Effector CD8-positive, alpha-beta T cell (primary cell): ENCODE results near the gene HTR2B.
"Not testable (repeated sequence)": the region's sequence is repeated elsewhere in the genome, so short reads cannot be mapped to it uniquely, and the experiment has no call there.

ENCODE experiments used
- DNase-seq: peaks from one replicate; lab custom pipeline; 2025; lab: John Stamatoyannopoulos, UW
- total RNA-seq, 4 experiments: gene quantifications; one replicate each; lab custom pipeline; 2026; lab: John Stamatoyannopoulos, UW

The HTR2B gene
- 0 to 1.2 (median 0) reads per million in 4 experiments for total RNA-seq

DNA sequence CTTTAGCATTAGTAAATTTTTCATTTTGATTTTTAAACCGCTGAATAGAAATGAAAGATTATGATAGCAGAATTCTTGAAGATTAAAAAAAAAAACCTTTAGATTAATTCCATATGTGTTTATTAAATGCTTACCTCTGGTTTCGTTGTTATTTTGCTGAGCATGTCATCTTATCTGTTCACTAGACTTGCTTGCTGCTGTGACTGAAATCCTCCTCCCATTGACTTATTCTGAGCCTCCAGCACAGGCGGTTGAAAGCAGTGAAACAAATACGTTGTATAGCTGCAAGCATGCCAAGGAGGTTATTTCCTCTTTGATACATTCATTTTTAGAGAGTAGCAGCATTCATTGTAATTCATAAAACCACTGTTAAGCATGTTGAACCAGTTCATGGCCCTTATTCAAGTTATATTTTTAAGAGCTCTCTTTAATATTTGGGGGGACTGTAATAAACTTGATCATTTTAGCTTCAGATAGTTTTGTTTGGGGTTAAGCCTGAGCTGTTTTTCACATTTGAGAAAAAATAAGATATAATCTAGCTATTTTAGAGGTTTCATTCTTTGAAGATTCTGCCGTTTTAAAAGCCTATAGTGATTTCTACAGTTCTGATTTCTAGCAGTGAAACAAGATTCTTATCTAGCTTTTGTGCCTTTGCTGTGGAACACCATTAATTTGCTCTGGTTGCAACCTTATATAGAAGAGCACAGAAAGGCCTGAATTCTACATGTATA is at the start of gene HTR2B:
TSS of gene HTR2B (minus strand) at position 205 of the 731 bp plus-strand sequence. CDS start 1,278 bp downstream, outside the sequence.
- no peak for DNase-seq

DNA sequence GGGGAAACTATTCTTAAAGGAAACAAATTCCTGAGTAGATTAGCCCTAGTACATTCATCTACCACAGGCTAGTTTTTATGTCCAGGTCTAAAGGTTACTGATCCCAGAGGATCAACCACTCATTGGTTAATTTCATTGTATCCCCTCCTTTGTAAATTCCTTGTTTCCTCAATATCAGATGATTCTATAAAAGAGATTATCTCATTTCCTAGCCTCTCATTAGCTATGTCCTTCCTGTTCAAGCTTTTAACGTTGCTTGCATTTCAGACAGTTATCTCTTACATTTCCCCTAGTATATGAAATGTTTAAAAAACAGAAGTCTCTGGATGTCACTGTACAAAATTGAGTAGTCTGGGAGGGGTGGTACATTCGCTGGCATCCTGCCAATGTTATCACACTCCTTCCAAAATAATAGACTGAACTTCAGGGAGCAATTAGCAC is 49.4 kb upstream of the HTR2B start:
- DNase-seq, result no peak

DNA sequence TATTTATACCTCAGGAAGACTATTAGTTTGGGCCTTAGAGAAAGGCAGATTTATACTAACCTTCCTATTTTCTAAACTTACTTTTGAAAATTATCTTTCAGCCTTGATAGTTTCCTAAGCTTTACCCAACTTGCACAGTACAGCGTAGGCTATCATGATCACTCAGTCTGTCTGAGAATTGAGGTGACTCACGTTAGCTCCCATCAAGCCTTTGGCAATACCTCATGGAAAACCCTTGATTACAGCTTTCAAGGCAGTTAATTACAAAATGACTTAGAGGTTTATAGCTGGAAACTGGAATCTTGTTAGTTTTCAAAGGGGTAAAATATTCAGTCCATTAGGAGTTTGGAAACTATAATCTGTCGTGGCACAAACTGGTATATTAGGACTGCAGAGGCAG is 47.2 kb upstream of the HTR2B start:
- no peak for DNase-seq

DNA sequence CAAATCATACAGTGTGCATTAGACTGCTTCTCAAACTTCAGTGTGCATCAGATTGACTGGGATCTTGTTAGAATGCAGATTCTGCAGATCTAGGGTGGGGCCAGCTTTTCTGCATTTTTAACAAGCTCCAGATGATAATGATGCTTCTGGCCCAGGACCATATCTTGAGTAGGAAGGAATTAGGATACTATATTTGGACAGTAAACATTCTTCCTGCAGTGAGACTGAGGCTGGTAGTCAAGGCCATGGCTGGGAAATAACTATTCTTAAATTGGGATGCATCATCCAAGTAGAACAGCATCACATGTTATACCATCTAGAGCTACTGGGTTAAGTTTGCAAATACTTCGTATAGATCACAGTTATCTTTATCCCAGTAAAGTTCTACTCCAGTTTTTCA is 45.2 kb upstream of the HTR2B start:
- no peak for DNase-seq

DNA sequence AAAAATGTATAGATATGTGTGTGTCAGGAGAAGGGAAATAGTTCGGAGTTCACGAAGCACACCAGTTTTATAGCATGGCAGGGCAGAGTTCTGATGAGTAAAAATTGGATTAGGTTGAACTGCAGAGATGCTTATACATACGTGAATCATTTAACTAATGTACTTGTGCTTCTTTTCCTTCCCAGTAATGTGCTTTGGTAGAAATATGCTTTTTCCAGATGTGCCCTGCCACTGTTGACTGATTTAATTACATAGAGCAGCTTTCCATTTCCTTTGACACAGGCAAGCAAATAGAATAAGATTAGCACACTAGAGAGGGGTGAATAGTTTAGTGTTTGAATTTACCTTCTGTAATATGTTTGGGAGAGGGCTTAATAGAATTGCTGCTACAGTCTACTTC is 44.6 kb upstream of the HTR2B start:
- DNase-seq, result no peak

DNA sequence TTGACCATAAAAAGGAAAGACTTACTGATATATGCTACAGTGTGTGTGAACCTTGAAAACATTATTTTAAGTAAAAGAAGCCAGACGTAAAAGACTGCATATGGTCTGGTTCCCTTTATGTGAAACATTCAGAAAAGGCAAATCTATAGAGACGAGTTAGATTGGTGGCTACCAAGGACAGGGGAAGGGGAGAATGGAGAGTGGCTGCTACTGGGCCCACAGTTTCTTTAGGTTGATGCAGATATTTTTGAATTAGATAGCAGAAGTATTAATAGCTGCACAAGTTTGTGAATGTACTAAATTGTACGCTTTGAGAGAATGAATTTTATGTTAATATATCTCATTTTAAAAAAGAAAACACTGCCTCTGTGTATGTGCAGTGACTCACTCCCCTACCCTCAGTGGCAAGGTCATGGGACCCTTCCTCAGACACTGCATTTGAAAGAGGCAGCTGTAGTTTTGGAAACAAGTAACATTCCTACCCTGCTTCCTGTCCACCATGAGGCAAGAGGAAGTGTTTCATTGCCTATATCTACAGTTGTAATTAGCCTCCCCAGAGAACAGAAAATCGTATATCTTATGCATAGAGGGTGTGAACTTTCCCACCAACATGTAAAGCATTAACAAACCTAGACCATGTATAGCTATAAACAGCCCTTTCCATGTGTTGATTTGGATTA is 43.8 kb upstream of the HTR2B start:
- DNase-seq, result no peak

DNA sequence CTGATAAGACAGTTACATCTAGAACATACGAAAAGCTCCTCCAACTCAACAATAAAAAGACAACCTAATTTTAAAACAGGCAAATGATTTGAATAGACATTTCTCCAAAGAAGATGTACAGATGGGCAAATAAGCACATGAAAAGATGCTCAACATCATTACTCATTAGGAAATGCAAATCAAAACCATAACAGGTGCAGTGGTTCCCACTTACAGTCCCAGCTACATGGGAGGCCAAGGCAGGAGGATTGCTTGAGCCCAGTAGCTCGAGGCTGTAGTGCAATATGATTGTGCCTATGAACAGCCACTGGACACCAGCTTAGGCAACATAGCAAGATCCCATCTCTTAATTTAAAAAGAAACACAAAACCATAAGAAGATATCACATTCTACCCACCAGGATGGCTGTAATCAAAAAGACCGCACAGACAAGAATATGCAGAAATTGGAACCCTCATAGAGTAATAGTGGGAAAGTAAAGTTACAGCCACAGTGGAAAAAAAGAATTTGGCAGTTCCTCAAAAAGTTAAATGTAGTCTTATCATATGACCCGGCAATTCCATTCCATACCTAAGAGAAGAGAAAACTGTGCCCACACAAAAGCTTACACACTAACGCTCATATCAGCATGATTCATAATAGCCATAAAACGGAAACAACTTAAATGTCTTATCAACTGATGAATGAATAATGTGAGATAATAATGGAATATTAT is 43.1 kb upstream of the HTR2B start:
- no peak for DNase-seq

DNA sequence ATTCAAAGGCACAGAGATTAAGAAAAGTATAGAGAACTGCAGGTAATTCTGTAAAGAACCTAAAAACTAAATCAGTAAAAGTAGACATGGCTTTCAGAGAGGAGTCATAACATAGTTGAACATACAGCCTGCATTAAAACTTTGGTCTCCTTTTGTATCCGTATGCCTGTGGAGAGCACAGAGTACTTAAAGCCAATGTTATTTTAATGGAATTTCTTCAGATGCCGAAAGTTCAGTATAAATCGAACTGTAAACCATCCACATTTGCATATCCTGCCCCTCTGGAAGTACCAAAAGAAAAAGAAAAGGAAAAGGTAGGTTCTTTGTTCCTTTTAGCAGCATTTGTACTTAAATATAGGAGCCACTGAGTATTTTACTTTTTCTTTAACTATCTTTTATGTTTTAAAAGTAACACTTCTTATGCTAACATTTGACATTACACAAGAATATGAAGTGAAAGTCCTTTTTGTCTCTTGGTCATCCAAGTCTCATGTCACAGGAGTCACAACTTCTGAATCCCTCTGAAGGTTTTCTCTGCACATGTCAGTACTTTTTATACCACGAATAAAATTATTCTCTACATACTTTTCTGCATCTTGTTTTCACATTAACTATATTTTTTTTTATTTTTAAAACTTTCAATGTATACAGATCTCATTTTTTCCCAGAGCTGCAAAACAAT is 38.7 kb upstream of the HTR2B start:
- no peak for DNase-seq

DNA sequence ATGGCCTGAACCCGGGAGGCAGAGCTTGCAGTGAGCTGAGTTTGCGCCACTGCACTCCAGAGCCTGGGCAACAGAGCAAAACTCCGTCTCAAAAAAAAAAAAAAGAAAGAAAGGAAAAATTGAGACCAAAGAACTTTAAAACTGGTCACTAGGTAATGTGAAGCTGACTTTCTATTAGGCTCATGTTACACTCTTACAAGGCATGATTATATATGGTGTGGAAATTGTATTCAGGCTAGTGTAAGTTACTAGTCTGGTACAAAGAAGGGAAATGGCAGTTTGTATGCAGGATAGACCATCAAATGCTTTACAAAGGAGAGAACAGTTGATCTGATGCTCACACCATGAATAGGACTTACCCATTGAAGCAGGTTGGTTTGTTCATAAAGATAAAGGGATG is 38.2 kb upstream of the HTR2B start:
- no peak for DNase-seq

DNA sequence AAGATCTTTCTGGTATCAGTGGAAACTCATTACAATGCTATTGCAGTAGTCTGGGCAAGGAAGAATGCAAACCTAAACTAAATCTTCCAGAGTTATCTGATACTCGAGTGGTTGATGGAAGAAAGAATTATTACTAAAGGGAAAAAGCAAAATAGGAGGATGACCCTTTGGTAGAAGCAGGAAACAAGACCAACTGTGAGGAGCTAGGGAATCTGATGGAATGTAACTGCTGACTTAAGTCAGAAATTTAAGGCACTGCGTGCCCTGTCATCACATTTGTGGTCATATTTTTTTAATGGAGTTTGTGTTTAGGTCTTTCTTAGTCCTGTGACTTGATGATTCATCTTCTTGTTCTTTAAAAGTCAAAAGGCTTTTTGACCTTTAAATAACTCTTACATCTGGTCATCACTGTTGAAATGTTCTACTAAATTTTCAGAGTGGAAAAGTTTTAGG is 37.1 kb upstream of the HTR2B start:
- no peak for DNase-seq

DNA sequence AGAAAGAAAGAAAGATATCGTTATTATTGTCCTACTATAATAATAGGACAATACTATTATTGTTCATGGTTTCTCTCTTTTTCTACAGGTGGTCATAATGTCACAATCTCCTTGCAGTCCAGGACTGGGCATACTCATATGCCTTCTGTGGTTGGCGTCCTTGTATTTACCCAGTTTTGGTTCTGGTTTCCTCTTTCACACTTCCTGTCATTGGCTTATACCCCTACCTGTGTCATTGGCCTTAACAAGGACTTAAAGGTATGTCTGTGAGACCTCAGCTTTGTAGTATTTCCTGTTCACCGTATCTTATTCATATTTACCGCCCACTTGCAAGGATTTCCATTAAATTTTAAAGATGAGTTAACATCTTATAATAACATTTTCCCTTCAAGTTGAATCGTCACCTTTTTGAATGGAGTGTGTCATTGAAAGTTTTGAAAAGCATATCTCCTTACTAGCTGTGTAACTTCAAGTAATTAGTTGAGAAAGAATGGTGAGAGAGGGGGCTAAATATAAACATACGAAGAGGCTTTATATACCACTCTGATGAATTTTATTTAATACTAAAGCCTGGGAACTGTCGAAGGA is 36.5 kb upstream of the HTR2B start:
- DNase-seq, result no peak

DNA sequence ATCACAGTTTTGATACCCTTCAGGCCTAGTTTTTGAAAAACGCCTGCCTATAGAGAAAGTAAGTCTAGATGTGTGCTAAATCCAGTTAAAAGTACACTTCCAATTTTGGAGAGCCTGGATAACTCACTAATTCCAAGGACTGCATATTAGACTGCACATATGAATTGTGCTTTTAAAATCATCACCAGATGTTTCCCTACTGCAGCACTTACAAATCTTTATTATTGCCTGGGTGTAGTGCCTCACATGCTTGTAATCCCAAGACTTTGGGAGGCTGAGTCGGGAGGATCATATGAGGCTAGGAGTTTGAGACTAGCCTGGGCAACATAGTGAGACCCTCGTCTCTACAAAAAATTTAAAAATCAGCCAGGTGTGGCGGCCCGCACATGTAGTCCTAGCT is 35.9 kb upstream of the HTR2B start:
- DNase-seq, result no peak

DNA sequence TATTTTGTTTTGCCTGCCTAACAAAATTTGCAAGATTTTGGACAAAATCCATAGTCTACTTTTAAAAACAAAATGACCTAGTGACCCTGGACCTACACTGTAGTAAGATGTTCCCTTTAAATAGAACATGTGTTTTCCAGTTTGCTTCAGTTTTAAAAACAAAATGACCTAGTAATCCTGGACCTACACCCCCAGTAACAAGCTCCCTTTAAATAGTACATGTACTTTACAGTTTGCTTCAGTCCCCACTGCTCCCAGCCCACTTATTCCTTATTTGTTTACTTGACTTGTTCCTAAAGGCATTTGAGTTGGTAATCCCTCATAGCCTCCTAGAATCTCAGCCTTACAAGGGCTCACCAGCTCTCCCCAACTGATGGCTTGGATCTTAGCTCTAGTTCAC is 34.5 kb upstream of the HTR2B start:
- no peak for DNase-seq

DNA sequence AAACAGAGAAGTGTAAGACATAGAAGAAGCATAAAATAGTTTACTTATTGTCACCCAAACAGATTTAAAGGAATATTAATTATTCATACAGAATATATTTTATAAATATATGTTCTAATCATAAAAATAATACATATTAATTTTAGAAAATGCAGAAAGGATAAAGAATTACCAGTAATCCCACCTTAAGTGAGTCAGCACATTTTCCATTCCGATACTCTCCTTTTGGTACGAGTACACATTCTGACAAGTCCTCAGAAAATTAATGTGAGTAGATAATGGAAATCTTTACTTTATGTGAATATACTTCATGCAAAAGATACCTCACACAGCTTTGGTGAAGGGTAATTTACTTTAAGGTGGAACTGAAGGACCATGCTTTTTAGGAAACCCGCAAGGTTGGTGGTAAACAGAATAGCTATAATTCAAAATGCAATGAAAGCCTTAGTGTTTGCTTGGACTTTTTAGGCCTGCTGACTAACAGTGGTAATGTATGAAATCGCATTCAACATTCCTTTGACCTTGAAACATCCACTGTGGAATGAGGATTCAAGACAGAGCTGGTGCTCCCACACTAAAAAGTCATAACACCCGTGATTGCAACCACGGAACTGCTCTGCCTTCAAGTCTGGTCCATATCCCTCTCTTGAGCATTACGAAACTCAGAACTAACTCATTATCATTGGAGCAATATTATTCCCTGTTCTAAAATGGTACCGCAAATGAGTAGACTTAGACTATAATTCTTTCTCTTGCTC is 28.1 kb upstream of the HTR2B start:
- DNase-seq, result no peak

DNA sequence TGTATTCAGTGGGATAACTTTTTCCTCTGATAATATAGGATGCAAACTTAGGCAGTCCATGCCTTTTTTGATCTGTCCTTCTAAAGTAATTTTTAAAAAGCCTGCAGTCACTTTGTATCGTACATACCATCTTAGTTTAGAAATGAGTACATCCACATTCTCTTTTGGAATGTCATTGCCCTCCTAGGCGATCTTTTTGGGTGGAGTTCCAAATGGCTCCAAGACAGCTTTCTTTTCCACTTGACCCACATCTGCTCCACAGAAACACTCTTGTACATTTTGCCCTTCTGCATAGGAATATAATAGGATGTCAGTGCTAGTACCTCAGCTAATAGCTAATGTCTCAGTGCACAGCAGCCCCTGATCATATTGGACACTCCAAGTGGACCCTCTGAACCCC is 21.8 kb upstream of the HTR2B start:
- no peak for DNase-seq

DNA sequence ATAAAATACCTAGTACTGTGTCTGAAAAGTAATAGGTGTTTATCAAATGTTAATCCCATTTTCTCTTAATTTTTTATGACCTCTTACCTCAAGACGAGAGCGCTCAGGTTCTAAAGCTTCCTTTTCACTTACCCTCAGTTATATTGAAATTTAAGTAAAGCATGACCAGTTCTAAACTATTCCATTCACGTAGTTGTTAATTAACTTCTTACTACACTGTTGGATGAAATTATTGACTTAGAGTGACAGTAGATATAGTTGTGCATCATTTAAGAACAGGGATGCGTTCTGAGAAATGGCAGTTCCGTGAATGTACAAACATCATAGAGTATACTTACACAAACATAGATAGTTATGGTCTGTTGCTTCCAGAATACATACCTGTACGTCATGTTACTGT is 20.1 kb upstream of the HTR2B start:
- no peak for DNase-seq

DNA sequence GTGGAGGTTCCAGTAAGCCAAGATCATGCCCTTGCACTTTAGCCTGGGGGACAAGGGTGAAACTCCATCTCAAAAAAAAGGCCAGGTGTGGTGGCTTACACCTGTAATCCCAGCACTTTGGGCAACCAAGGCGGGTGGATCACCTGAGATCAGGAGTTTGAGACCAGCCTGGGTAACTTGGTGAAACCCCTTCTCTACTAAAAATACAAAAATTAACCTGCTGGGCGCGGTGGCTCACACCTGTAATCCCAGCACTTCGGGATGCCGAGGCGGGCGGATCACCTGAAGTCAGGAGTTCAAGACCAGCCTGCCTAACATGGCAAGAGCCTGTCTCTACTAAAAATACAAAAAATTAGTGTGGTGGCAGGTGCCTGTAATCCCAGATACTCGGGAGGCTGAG is 16.0 kb upstream of the HTR2B start:
- not testable (repeated sequence) for DNase-seq

DNA sequence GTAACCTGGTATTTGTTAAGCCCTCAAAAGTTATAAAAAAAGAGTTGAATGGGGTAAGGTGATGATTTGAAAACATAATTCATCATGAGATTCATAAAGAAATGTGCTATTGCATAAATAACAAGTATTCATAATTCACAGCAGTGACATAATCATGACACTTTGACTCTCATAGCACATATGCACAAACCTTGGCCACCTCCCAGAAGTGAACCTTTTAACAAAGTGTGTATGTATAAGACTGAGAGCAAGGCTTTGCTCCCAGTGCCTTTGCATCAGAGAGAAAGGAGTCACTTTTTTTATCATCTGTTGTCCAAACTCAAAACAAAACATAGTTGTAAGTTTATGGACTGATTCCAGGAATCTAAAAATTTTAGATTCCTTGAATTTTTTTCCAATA is 15.0 kb upstream of the HTR2B start:
- no peak for DNase-seq

DNA sequence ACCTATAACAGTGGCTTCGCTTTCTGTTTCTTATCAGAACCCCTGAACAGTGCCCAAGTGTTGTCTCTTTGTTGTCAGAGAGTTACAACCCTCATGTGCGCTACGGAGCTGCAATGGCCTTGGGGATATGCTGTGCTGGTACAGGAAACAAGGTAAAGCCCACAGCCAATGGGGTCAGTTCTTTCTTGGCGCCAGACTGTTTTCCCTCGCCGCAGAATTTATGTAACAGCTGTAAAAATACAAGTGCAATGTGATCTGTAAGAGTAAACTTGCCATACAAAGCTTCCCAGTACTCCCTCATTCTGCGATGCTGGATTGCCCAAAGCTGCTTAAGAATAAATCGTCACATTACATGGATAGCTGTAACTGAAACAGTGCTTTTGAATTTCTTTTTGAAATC is 13.9 kb upstream of the HTR2B start:
- DNase-seq, result no peak

DNA sequence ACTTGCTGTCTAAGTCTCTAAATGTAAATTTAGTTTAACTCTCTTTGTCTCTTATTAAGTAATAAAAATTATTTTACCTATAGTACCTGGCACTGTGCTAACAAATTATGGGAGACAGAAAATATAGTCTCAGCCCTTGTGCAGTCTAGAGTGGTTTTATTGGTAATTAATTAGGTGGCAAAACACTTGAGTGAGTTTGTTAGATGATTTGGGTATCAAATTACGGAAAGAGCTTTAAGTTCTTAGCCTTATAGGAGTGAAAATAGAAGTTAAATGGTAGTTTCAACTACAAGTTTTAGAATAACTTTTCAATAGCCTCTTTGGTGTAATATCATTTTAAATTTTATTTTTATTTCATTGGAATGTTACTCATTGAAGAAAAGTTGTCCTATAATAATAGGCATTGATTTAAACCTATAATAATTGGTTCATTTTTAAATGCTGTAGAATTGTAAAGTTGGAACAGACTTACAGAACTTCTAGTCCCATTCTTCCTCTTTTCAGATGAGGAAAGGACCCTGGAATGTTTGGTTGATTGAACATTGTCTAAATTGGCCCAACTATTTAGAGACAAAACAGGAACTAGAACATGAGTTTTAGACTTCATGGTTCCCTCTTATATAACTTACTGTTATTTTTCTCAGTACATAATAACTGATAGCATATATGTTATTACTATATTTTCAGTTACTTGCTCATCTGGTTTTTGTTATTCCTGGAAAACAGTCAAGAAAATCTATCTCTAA is 10.2 kb upstream of the HTR2B start:
- no peak for DNase-seq
